ENCODE data around the gene CDRT15L2.
"Not testable (repeated sequence)": the region's sequence is repeated elsewhere in the genome, so short reads cannot be mapped to it uniquely, and the experiment has no call there.

Gene CDRT15L2

DNA sequence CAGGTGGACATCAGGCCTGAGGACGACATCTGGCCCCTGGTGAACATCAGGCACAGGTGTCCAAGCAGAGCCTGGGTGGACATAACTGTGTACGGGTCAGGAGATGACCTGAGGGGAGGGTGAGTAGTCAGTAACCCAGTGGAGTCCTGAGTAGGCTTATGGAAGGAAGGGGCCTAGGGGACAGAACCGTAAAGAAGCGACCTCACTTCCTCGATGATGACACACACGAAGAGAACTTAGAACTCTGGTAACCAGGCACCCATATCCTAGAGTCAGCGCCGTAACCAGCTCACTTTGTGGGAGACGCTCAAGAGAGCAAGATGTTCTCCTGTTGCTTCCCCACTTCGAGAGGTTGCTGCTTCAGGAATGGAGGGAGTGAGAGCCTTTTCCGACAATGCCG is at the start of gene CDRT15L2:
CDRT15L2 (plus strand) TSS at position 301 of the 400 bp plus-strand sequence; CDS start at position 321, 20 bp downstream.
- not testable (repeated sequence) for DNase-seq

DNA sequence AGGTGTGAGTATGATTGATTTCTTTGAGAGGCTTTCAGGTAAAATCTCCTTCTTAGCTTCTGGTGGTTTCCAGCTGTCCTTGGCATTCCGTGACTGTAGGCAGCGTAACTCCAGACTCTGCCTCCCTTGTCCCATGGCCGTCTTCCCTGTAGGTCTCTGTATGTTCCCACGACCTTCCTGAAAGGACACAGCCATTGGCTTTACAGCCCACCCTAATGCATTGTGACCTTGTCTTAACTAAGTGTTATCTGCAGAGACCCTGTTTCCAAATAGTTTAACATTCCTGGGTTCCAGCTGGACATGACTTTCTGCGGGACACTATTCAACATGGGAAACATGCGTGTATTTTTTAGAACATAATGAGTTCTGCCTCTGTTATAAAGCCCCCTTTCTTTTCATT is 49.4 kb upstream of the CDRT15L2 start:
- not testable (repeated sequence) for DNase-seq

DNA sequence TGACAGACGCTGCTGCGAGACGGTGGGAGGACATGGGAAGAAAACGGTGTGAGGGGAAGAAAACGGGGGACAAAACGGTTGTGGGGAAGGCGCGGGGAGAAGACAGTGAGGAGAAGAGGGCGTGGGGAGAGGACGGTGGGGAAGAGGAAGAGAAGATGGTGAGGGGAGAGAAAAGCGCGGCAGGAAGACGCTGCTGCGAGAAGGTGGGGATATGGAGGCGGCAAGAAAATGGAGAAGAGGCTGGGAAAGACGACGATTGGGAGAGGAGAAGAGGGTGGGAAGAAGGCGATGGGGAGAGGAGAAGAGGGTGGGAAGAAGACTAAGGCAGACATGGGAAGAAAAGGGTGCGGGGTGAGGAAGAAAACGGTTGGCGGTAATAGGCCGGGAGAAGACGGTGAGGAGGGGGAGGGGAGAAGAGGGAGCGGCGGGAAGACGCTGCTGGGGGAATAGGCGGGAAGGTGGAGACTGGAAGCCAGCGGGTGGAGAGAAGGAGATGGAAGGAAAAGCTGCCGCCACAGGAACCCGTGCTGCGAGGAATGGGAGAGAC is 46.9 kb upstream of the CDRT15L2 start:
- peak; percentile 41 for DNase-seq

DNA sequence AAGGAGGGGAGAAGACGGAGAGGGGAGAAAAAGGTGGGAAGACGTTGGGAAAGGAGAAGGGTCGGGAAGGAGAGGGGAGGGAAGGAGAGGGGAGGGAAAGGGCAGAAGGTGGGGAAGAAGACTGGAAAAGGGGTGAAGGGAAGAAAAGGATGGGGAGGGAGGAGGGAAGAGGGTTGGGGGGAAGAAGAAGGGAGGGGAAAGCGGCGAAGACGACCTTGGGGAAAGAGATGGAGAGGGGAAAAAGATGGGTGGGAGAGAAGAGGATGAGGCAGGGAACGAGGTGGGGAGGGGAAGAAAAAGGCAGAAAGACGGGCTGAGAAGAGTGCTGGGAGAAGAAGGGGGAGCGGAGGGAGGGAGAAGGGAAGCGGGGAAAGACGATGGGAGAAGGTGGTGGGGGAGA is 46.3 kb upstream of the CDRT15L2 start:
- not testable (repeated sequence) for DNase-seq

DNA sequence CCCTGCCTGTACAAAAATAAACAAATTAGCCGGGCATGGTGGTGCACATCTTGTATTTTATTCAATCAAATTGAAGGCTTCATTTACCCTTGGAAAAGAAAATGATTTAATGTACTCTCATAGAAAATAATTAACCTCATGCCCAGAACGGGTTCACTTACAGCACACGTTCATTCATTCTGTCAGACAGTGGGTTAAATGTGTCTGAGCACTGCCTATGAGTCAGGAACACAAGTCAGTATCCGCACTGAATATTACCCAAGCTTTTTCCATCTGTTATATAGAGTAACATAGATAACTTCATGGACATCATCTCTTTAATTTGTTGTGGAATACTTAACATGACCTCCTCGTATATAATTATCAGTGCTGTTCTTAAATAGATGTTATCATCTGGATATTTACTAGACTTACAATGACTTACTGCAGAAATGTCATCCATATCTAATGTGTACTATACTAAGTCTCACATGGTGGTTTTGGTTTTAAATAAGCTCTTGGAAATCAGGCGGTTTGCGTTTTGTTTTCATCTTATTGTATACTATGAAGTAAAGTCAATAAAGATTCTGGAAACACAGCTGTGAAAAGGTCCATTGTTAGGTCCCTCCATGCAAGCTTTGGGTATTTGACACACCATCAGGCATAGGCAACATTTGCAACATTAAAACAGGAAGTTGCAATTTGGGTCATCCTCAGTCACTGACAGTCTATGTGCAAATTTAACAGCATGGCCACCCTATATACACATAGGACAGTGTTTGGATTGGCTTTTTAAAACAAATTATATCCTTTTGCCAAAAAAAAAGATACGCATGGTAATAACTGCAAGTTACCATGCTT is 44.6 kb upstream of the CDRT15L2 start:
- not testable (repeated sequence) for DNase-seq

- DNase-seq = not testable (repeated sequence)
Observed at GRCh38 chr17:20540414-20540813, 39.1 kb upstream of the CDRT15L2 start.

GRCh38 chr17:20540865-20541264 is 38.7 kb upstream of the CDRT15L2 start:
- DNase-seq = not testable (repeated sequence)

DNA sequence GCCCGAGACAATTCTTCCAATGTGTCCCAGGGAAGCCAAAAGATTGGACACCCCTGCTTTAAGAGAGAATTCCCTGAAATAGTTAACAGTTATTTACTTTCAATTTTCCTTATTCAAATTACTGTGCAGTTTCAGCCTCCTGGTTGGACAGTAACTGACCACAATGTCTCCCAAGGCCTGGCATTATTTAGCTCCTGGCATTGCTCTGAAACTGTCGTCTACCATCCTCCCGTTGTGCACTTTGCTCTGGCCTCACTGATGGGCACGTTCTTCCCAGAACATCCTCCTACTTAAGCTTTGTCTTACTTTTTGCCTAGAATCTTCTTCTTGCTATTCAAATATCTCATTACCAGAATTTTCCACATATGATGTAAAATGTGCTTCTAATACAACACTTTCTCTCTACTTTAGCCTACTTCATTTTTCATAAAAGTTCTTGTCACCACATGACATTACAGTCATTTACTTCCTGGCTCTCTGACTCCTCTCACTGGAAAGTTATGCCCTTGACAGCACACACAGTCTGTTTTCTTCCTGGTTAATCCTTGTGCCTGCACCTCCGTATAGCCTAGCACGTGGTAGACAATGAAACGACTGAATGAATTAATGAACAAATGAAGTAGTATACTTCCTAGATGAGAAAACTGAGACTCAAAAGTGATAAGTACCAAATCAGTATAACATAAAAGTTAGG is 37.5 kb upstream of the CDRT15L2 start:
- DNase-seq = peak; percentile 8

- not testable (repeated sequence) for DNase-seq
Observed at GRCh38 chr17:20547923-20548322, 31.6 kb upstream of the CDRT15L2 start.

DNA sequence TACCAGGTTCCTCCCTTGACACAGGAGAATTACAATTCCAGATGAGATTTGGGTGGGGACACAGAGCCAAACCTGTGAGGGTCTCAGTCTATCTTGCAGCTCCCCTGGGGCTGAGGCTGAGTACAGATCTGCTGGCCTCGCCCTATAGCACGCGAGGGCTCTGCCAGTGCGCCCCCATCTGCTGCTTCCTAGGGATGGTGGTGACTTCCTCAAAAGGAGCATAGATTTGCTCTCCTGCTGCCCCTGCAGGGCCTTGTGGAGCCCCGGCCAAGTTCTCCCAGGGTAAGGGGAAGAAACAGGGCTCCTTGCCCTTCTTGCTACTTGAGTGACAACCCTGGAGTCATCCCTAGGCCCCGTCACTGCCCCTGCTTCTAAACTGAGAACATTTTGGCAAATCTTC is 26.6 kb upstream of the CDRT15L2 start:
- not testable (repeated sequence) for DNase-seq

GRCh38 chr17:20554728-20555127 is 24.8 kb upstream of the CDRT15L2 start:
- DNase-seq = not testable (repeated sequence)

- not testable (repeated sequence) for DNase-seq
Observed at GRCh38 chr17:20555135-20556010, 24.2 kb upstream of the CDRT15L2 start.

GRCh38 chr17:20558096-20558495 is 21.4 kb upstream of the CDRT15L2 start:
- DNase-seq = not testable (repeated sequence)

DNA sequence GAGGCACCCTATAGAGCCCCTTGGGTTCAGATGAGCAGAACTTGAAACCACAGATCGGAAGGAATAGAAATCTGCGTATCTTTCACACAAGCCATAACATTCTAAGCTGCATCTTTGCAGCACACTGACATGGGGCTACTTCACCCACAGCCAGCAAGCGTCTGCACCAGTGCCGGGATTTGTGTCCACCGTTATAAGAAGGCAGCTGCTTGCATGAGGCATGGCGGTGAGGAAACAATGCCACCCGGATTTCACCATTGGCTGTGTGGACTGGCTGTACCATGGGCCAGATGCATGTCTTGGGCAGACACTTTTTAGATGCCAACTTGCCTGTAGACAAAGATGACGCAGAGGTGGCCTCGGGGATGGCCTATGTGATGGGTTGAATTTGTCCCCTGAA is 20.5 kb upstream of the CDRT15L2 start:
- not testable (repeated sequence) for DNase-seq

DNA sequence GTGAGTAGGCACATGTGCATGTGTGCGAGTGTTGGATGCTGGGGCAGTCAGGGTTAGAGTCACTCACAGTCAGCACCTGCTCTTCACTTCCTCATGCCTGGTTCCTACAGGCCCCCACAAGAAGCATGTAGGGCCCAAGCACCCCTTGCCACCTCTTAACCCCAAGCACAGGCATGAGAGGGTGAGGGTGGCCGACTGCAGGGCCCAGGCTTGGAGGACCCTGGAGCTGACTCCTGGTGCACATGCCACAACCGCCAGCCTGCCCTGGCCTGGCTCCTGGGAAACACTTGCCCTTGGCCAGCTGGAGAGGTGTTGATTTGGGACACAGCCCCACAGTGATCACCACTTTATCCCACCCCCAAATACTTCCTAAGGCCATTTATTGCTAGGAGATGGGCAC is 16.9 kb upstream of the CDRT15L2 start:
- no peak for DNase-seq

DNA sequence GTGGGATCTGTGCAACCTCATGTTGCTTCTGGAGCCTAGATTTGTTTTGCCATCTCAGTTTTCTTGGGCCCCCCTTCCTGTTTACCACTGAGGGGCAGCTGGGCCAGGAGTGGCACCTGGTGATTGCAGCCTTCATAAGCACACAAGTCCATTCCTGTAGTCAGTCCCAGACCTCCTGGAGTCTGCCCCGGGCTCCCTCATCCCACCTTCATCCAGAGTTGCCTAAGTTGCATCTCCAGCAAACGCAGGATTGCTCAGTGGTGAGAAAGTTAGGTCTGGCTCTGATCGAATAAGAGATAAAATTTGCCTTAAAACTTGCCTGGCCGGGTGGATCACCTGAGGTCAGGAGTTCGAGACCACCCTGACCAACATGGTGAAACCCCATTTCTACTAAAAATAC is 14.3 kb upstream of the CDRT15L2 start:
- DNase-seq = not testable (repeated sequence)

DNA sequence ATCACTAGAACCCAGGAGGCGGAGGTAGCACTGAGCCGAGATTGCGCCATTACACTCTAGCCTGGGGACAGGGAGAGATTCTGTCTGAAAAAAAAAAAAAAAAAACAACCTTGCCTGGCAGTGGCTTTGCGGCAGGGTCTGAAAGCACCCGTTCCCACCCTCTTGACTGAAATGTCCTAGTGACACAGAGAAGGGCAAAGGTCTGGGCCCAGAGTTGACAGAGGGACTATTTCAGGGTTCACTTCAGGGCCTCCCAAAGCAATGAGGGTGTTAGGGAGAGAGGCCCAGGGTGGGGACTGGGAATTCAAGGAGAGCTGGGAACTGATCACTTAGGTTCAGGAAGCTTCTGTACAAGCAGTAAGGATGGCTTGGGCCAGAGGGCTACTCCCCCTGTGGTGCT is 13.8 kb upstream of the CDRT15L2 start:
- no peak for DNase-seq

DNA sequence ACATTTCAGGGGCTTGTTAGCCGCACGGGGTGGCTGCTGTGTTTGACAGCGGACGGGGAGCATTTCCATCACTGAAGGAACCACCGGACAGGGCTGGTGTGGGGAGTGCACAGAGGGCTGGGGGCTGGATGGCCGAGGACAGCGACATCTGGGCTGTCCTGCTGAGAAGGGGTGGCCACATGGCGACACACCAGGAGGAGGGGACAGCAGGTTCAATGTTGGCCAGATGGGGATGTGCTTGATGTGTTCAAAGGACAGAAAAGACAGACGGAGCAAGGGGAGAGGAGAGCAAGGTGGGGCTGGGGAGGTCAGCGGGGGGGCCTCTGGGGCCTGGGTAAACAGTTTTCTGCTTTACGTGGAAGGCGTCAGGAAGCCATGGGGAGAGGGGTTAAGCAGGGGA is 12.8 kb upstream of the CDRT15L2 start:
- DNase-seq = not testable (repeated sequence)

DNA sequence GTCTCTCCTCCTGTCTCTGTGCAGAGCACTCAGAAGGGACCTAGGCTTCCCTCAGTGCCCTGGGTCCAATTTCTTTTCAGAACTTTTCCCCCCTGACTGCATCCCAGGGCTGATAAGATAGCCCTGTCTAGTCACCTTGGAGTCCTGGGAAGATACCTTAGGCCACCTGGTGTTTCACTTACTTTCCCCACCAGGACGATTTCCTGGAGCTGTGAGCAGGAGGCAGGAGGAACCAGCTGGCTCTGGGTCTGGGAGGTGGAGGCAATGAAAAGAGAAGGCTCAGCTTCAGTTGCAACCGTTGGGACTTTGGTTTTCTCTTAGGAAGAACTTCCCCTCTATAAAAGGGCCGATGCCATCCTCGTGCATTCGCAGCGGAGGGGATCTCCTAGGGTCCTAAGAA is 12.1 kb upstream of the CDRT15L2 start:
- not testable (repeated sequence) for DNase-seq

- not testable (repeated sequence) for DNase-seq
Observed at GRCh38 chr17:20568604-20569003, 10.9 kb upstream of the CDRT15L2 start.

DNA sequence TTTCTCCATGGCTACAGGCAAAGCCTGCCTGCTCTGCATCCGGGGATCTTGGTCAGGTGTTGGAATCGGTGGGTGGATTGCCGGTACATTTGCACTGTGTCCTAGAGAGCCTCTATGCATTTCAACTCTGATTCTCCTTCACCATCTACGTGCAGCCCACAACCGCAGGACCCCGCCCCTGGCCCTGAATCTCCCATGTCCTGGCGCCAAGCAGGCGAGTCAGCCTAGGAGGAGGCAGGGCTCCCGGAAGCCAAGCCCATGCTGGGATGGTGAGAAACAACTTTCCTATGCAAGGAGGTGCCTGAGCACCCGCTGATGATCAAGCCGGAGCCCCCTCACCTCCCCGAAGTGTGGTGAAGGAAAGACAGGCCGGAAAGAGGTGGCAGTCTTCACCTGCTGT is 7.9 kb upstream of the CDRT15L2 start:
- not testable (repeated sequence) for DNase-seq

GRCh38 chr17:20573216-20573615 is 6.3 kb upstream of the CDRT15L2 start:
- not testable (repeated sequence) for DNase-seq

GRCh38 chr17:20575071-20575470 is 4.5 kb upstream of the CDRT15L2 start:
- DNase-seq = peak; percentile 6

All from EL (cell line).